SK-N-SH treated with all-trans-retinoic acid at 6 μM for 48 hours (cell line): Measurements from ENCODE around the gene CACNA1D.

ENCODE experiments used
- ATAC-seq: fragments of 200-7000 bp; cut with Tn5 transposase; 3 replicates; pipeline ENCODE4 v1.9.1; 2020; ENCODE audit warnings: mild to moderate bottlenecking, moderate library complexity
- ARNTL ChIP-seq: fragments of 450-650 bp; formaldehyde crosslinking; IDR thresholded peaks from 2 replicates; pipeline ENCODE4 v1.5.0; 2020; ENCODE audit warnings: low read depth, mild to moderate bottlenecking, moderate library complexity, borderline replicate concordance
- BACH2 ChIP-seq: fragments of 250-450 bp; sonication (Bioruptor Pico); IDR thresholded peaks from 2 replicates; pipeline ENCODE4 v1.9.0; 2021; ENCODE audit warnings: mild to moderate bottlenecking, borderline replicate concordance
- CREB5 ChIP-seq: fragments of 250-450 bp; sonication (Bioruptor Pico); IDR thresholded peaks from 2 replicates; pipeline ENCODE4 v1.5.1; 2020; ENCODE audit warnings: low read depth, mild to moderate bottlenecking, moderate library complexity
- CSDC2 ChIP-seq: fragments of 250-450 bp; sonication (Bioruptor Pico); IDR thresholded peaks from 2 replicates; pipeline ENCODE4 v1.5.0; 2020; ENCODE audit warnings: mild to moderate bottlenecking, moderate library complexity
- CSRNP3 ChIP-seq: fragments of 250-450 bp; sonication (Bioruptor Pico); IDR thresholded peaks from 2 replicates; pipeline ENCODE4 v1.5.1; 2021; ENCODE audit warnings: mild to moderate bottlenecking, moderate library complexity
- ISL1 ChIP-seq: fragments of 250-450 bp; sonication (Bioruptor Pico); IDR thresholded peaks from 2 replicates; pipeline ENCODE4 v2.1.2; 2022; ENCODE audit warnings: mild to moderate bottlenecking, moderate library complexity
- OSR1 ChIP-seq: fragments of 250-450 bp; sonication (Bioruptor Pico); IDR thresholded peaks from 2 replicates; pipeline ENCODE4 v1.8.0; 2022; ENCODE audit warnings: moderate library complexity, mild to moderate bottlenecking, inconsistent platforms
- PATZ1 ChIP-seq: fragments of 250-450 bp; sonication (Bioruptor Pico); IDR thresholded peaks from 2 replicates; pipeline ENCODE4 v1.8.0; 2020; ENCODE audit warnings: mild to moderate bottlenecking, moderate library complexity, borderline replicate concordance
- POU6F1 ChIP-seq: fragments of 250-450 bp; sonication (Bioruptor Pico); IDR thresholded peaks from 2 replicates; pipeline ENCODE4 v1.8.0; 2021; ENCODE audit warnings: low read depth, mild to moderate bottlenecking, moderate library complexity, borderline replicate concordance
- PPARA ChIP-seq: fragments of 250-450 bp; sonication (Bioruptor Pico); IDR thresholded peaks from 2 replicates; pipeline ENCODE4 v1.5.0; 2020; ENCODE audit warnings: mild to moderate bottlenecking, borderline replicate concordance
- RARB ChIP-seq: fragments of 250-450 bp; sonication (Bioruptor Pico); IDR thresholded peaks from 2 replicates; pipeline ENCODE4 v1.8.0; 2021; ENCODE audit warnings: mild to moderate bottlenecking, moderate library complexity
- SNAI2 ChIP-seq: fragments of 250-450 bp; sonication (Bioruptor Pico); IDR thresholded peaks from 2 replicates; pipeline ENCODE4 v1.5.0; 2020; ENCODE audit warnings: mild to moderate bottlenecking, moderate library complexity
- TOX ChIP-seq: fragments of 250-450 bp; sonication (Bioruptor Pico); IDR thresholded peaks from 2 replicates; pipeline ENCODE4 v1.8.0; 2021; ENCODE audit warnings: mild to moderate bottlenecking, moderate library complexity, borderline replicate concordance
- ZC3H10 ChIP-seq: fragments of 250-450 bp; sonication (Bioruptor Pico); IDR thresholded peaks from 2 replicates; pipeline ENCODE4 v1.5.1; 2021; ENCODE audit warnings: mild to moderate bottlenecking, moderate library complexity
- ZFP3 ChIP-seq: fragments of 250-450 bp; sonication (Bioruptor Pico); IDR thresholded peaks from 2 replicates; pipeline ENCODE4 v1.5.0; 2020; ENCODE audit warnings: mild to moderate bottlenecking, moderate library complexity
- ZFP30 ChIP-seq: fragments of 450-650 bp; formaldehyde crosslinking; IDR thresholded peaks from 2 replicates; pipeline ENCODE4 v1.5.0; 2022; ENCODE audit warnings: mild to moderate bottlenecking, moderate library complexity
- ZNF565 ChIP-seq: fragments of 450-650 bp; formaldehyde crosslinking; conservative IDR thresholded peaks from 2 replicates; pipeline ENCODE4 v1.5.0; 2020; ENCODE audit warnings: low read depth, mild to moderate bottlenecking, moderate library complexity
- ZNF70 ChIP-seq: fragments of 450-650 bp; formaldehyde crosslinking; IDR thresholded peaks from 2 replicates; pipeline ENCODE4 v1.5.0; 2020; ENCODE audit warnings: mild to moderate bottlenecking, moderate library complexity
- ZNF8 ChIP-seq: fragments of 450-650 bp; formaldehyde crosslinking; IDR thresholded peaks from 2 replicates; pipeline ENCODE4 v1.5.0; 2020; ENCODE audit warnings: mild to moderate bottlenecking, moderate library complexity

CACNA1D gene

GRCh38 chr3:53645754-53646153 is 151.3 kb downstream of the CACNA1D start:
- no peak for TF ChIP-seq ZNF8

GRCh38 chr3:53646723-53647122 is 152.3 kb downstream of the CACNA1D start:
- TF ChIP-seq SNAI2 (CRISPR knock-in tag) (no peak), ARNTL (no peak), BACH2 (CRISPR knock-in tag) (no peak), PATZ1 (CRISPR knock-in tag) (no peak), PPARA (no peak), ZC3H10 (CRISPR knock-in tag) (no peak), CSRNP3 (CRISPR knock-in tag) (no peak), ZFP30 (CRISPR knock-in tag) (no peak), ZNF70 (CRISPR knock-in tag) (no peak), ZNF8 (no peak), CREB5 (CRISPR knock-in tag) (no peak), TOX (no peak), ISL1 (CRISPR knock-in tag) (no peak)
- no peak for ATAC-seq

More at GRCh38 chr3:53645754-53646153, 151.3 kb downstream of the CACNA1D start:
- ATAC-seq: no peak

- no peak for ATAC-seq
- TF ChIP-seq OSR1 (CRISPR knock-in tag) (no peak), PPARA (no peak), ZFP3 (CRISPR knock-in tag) (no peak), TOX (no peak)
These were observed 155.4 kb downstream of the CACNA1D start for GRCh38 chr3:53649816-53650215.

GRCh38 chr3:53650424-53650823 is 156.0 kb downstream of the CACNA1D start:
- TF ChIP-seq RARB (CRISPR knock-in tag) (no peak), ISL1 (CRISPR knock-in tag) (no peak), PPARA (no peak), OSR1 (CRISPR knock-in tag) (no peak), ARNTL (no peak), ZFP3 (CRISPR knock-in tag) (no peak), CSRNP3 (CRISPR knock-in tag) (no peak), ZNF565 (CRISPR knock-in tag) (no peak), POU6F1 (CRISPR knock-in tag) (no peak), SNAI2 (CRISPR knock-in tag) (no peak), CREB5 (CRISPR knock-in tag) (no peak), CSDC2 (CRISPR knock-in tag) (no peak)
- ATAC-seq: no peak
